GM21515 (cell line): ENCODE measurements around the gene LIPT2.
"Not testable (repeated sequence)": the region's sequence is repeated elsewhere in the genome, so short reads cannot be mapped to it uniquely, and the experiment has no call there.

ENCODE experiments used
- ATAC-seq: cut with Tn5 transposase; IDR thresholded peaks from one replicate; pipeline ENCODE4 v1.9.1; 2021; ENCODE audit not compliant: unreplicated experiment

The LIPT2 gene

DNA sequence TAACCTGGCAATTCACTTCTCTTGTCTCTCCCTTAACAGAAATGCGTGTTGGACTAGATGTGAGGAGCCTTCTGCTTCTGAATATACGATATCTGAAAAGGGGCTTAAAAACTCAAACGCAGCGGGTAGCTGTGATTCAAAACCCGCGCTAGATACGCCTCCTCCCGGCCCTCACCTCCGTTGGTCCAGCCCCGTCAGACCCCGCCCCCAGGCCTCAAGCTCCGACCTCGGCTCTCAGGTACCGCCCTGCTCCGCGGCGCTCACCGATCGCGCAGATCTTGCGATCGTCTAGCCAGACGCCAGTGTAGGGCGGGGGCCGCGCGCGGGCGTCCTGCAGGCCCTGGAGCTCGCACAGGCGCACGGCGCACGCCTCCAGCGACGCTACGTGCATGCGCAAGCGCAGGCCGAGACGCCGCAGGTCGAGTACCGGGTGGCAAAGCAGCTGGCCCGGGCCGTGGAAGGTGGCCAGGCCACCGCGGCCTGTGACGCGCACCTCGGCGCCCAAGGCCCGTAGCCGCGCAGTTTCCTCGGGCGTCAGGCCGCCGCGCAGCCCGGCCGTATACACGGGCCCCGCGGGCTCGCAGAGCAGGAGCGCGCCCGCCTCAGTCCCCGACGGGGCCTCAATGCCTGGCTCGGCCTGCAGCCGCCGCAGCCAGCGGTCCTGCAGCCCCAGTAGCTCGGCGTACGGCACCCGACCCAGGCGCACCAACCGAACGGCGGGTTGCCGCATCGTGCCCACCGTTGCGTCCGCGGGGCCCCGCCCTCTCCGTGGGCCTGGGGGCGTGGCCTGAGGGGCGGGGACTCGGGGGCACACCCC lies at the start of gene LIPT2:
LIPT2 (minus strand) TSS at position 751 of the 817 bp plus-strand sequence; CDS start at position 730, 21 bp downstream.
- peak; percentile 97 for ATAC-seq

DNA sequence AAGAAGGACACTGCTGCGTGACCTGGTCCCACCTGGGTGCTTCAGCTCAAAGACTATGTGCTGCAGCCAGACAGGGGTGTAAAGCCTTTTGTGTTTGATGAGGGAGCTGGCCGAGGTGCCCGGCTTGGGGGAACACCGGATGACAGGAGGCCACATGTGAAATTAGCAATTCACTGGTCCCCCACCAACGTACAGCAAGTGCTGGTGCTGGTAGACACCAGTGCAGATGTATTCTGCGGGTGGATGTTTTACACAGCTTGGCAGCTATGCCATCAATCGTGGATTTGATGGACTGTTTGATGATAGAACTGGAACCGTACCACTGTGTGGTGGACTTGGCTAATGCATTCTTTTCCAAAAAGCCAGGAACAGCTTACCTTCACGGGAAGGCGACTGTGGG lies 47.9 kb upstream of the LIPT2 start:
- ATAC-seq, result no peak

DNA sequence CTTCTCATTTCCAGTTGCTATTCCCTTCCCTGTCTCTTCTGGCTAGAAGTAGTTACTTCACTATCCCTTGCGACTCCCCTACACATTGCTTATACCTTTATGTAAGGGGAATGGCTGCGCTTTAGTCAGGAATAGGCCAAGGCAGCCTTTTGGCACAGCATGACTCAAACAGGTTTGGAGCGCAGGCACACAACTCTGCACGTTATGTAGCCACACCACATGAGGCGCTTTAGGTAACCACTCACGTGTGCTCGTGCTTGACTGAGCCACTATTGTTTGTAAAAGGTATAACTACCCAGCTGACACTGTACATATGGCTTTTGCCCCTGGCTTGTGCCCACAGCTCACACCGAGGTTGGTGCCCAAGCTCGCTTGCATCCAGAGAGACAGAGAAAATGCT lies 46.7 kb upstream of the LIPT2 start:
- no peak for ATAC-seq

DNA sequence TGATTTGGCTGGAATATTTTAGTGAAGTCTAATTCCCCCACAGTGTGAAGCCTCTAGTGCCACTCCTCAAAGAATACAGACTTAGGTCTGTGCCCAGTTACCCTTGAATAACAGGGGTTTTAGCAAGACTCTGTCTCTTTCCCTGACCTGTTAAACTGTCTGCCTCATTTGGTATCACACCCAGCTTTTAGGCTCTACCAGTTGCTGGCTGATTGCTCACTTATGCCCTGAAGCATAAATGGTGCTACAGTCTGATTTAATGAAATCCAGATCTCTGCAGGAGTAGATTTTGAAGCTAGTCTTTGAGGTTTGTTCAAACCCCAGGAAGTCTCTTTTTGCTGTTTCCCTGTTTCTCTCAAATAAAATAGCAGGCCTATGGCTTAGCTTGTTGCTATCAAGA lies 45.2 kb upstream of the LIPT2 start:
- ATAC-seq, result no peak

DNA sequence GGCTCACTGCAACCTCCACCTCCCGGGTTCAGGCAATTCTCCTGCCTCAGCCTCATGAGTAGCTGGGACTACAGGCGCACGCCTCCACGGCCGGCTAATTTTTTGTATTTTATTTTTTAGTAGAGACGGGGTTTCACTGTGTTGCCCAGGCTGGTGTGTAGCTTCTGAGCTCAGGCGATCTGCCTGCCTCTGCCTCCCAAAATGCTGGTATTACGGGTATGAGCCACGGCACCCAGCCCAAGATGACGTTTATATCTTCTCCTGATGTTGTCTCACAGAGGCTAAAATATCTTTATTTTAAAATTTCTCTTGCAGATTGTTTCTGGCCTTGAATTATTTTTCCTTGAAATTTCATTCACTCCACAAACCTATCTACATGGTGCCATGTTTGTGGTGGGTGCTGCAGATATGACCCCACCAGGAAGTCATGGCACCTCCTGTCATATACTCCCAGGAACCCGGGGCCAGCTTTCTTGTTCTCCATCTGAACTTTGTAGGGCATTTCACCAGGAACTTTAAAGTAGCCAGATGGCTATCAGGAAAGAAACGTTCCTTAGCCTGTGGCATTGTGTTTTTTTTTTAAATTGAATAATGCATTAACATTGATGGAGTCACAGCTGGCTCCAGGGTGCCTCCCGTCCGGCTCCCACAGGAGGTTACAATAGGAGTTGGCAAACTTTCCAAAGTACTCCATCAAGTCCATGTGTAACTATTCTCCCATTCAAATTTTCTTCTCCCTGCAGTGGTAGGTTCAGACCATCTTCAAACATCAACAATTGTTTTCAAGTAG lies 42.0 kb upstream of the LIPT2 start:
- no peak for ATAC-seq

DNA sequence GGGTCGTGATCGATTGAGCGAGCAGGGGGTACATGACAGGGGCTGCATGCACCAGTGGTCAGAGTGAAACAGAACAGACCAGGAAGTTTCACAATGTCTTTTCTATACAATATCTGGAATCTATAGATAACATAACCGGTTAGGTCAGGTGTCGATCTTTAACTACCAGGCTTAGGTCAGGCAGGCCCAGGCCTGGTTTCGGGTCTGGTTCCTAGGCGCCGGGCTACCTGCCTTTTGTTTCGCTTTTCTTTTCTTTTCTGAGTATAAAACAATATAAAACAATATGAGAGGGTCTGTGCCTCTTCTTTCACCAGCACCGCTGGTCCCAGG lies 41.4 kb upstream of the LIPT2 start:
- not testable (repeated sequence) for ATAC-seq

DNA sequence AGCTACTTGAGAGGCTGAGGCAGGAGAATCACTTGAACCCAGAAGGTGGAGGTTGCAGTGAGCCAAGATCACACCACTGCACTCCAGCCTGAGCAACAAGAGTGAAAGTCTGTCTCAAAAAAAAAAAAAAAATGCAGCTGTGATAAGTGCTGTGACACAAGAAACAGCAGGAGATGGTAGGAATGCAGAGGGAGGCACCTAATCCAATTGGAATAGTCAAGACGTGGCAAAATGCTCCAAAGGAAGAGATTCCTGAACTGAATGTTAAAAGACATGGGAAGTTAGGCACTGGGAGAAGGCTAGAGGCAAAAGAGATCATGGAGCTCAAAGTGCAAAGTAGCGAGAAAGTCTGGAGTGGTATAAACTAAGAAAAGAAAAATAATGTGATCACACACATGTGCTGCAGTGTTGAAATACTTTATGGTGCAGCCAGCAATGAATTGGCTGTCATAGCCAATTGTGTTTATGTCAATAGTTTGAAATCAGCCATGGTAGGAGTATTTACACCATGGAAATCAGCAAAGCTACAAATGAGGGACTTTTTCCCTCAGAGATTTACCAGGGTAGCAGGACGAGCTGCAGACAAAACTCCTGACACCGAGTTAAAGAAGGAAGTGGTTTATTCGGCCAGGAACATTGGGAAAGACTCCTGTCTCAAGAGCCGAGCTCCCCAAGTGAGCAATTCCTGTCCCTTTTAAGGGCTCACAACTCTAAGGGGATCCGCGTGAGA lies 40.9 kb upstream of the LIPT2 start:
- no peak for ATAC-seq

DNA sequence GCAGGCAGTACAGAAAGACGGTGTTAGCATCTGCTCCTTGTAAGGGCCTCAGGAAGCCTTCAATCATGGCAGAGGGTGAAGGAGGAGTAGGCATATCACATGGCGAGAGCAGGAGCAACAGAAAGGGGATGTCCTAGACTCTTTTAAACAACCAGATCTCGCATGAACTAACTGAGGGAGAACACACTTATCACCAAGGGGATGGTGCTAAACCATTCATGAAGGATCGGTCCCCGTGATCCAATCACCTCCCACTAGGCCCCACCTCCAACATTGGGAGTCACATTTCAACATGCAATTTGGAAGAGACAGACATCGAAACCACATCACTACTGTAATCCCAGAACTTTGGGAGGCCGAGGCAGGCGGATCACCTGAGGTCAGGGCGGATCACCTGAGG lies 39.9 kb upstream of the LIPT2 start:
- no peak for ATAC-seq

DNA sequence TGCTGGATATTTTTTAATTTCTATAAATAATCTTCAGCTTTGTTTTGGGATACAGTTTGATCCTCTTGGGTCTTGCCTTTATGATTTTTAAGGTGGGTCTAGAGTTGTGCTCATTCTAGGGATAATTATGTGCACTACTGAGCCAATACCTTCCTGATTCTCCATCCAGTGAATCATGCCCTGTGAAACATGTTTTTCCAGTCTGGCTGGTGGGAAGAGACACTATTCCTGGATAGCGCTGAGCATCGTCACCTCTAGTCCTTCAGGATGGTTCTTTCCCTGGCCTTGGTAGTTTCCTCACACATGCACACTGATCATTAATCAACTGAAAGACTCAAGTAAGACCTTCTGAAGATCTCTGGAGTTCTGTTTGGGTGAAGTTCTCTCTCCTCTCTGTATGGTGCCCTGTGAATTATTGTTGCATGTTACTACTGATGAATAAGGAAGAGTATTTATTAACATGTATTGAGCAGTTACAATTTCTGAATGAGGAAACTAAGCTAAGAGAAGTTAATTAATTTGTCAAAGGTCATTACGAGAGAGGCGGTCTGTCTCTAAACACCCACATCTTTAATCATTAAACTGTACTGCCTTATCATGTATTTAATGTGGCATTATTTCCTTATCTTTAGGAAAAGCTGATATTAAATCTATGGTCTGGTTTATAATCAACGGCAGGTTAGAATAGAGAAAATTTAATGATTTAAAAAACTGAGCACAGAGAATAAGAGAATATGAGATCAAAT lies 39.1 kb upstream of the LIPT2 start:
- no peak for ATAC-seq

DNA sequence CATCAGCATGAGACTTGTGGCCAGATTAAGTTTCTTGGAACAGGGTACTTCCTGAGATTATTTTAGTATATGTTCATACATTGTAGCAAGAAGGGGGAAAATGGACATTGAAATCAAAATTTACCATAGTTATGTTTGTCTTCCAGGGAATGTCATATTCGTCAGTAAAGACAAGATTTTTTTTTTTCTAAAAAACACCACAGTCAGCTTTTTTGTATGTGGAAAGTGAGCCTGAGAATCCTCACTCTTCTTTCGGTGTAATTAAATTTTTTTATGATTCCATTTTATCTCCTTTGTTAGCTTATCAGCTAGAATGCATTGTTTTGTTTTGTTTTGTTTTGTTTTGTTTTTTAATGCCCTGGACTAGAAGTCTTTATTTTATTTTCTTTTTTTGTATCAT lies 31.5 kb upstream of the LIPT2 start:
- ATAC-seq, result no peak

DNA sequence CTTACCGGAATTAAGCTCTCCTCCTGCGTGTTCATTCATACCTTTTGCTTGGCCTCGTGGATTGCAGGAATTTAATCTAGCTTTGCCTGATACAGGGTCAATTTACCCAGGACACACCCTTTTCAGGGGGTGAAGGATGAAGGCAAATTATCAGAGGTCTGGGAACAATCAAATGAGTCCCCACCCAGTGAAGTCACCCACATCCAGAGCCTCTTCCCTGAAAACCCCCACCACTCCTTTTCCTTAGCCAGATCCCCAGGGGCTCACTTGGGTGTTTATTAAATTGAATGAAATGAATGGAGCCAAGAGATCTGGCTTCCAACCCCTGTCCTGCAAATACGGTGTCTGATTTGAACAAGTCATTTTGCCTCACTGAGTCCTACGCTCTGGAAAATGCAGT lies 31.0 kb upstream of the LIPT2 start:
- no peak for ATAC-seq

DNA sequence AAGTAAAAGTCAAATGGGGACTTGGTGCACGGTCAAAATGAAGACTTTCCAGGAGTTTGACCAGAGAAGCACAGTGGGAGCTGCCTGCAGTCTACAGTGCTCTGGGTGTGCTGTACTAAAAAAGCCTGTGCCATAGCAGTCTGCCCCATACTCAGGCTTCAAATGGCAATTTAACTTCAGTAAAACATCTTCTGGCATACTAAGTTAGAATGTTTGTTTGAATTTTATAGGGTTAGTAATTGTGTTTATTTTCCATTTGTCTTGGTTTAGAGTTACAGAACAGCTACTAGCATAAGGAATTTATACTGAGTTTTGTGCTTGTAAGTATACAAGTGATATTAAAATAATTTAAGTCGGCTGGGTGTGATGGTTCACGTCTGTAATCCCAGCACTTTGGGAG lies 29.3 kb upstream of the LIPT2 start:
- ATAC-seq, result no peak

DNA sequence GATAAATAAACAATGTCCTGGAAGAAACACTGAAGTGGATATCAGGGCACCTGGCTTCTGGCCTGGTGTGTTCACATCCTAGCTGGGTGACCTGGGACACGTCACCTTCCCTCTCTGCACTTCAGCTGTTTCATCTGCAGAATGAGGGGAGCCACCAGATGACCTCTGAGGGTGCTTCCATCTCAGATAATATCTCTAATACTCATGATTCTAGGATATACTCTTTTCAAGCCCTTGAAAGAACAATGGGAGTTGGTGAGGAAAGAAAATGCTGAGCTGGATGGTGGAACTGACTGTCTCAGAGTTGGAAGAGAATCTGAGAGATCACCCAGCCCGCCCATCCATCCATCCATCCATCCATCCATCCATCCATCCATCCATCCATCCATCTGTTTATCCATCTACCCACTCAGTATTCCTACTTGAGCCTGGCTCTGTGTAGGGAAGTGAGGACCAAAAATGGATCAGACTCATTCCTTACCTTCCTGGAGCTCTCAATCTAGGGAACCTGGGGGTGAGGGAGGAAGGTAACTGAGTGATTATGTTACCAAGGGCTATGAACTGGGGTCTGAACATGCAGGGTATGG lies 28.2 kb upstream of the LIPT2 start:
- no peak for ATAC-seq

DNA sequence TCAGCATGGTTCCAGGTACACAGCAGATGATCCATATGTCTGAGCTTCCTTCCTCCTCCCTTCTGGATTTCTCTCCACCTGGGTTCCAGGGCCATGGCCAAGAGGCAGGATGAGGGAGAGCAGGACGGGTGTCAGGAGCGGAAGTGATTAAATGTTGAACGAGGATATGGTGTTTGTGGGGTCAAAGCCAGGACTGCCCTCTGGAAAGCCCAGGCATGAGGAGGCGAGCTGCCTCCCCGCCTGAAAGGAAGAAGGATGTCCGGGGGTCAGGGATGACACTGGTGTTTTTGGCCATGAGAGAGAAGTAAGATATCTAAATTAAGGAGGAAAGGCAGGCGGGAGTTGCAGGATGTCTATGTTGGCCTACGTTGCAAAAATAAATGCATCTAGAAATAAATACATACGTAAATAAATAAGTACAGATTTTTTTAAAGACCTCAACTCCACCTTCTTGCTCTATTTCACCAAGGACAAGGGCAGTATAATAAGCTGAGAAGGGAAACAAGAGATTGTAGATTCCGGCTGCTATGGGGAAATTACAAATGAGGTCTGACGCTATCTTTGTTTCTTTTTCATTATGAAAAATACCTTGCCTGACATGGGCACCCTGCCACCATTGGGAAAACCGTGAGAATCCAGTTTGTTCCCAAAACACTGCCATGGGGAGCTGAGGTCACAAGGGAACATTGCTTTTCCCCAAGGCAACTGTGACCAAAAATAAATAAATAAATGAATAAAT lies 27.6 kb upstream of the LIPT2 start:
- ATAC-seq, result no peak

DNA sequence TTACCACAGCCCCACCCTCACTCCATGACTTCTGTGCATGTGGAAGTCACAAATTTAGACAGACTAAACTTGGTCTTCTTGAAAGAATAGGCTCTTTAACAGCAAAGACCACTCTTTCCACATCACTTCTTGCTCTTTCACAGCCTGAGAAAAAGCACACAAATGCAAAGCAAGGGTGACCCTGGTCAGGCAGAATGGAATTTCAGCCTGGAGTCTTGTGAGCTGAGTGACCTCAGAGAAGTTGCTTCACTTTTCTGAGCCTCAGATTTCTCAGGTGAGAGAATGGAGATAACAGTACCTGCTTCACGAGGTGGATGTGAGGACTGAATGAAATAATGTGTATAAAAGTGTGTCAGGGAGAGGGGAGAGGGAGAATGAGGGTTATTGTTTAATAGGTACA lies 26.8 kb upstream of the LIPT2 start:
- ATAC-seq, result no peak

DNA sequence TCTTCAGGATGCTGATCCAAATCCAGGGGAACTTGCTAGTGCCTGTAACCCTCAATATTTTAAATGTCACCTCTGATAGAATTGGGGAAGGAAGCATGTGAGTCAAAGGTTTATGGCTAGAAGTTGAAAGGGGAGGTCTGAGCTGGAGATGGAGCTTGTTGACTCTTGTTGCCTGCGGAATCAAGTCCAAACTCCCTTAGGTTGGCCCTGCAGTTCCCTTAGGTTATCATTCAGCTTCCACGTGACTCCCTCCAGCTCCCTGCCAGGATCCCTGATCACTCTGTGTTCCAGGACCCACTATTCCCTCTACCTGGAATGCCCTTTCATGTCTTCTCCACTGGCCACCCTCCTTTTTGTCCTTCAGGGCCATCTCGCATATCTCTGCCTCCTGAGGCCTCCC lies 26.2 kb upstream of the LIPT2 start:
- ATAC-seq, result no peak

DNA sequence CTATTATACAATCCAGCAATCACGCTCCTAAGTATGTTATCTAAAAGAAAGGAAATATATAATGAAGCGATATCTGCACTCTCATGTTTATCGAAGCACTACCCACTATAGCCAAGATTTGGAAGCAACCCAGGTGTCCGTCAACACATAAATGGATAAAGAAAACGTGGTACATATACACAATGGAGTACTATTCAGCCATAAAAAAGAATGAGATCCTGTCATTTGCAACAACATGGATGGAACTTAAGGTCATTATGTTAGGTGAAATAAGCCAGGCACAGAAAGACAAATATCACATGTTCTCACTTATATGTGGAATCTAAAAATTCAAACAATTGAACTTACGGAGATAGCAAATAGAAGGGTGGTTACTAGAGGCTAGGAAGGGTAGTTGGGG lies 24.1 kb upstream of the LIPT2 start:
- not testable (repeated sequence) for ATAC-seq

DNA sequence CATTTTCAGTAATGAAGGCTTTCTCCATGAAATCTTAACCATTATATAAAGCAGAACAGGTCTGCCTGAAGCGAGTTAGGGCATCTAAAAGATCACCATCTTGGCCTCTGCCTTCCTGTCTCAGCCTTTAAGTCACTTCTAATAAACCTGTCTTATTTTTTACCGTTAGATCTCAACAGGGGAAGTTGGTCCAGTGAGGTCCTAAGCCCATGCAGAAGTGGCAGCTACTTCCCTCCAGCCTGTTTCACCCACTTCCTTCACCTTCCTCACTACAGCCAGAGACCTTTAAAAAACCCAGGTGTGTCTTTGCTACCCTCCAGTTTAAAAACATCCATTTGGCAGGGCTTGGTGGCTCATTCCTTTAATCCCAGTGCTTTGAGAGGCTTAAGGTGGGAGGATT lies 14.1 kb upstream of the LIPT2 start:
- no peak for ATAC-seq

DNA sequence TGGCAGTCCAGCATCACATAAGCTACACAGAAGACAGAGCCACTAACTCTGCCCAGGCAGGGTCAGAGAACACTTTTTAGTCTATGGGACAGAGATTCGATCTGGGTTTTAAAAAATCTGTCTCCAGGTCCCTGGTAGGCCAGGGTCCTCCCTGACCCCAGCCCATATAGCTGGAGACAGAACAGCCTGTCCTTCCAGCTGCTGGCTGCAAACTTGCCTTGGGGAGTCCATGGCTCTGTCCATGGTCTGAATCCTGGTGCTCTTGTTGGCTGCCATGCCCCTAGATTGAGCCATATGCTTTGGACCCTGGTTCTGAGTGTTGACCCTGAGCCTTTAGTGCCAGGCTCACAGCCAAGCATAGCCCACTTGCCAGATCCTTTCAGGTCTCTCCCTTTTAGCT lies 13.3 kb upstream of the LIPT2 start:
- no peak for ATAC-seq

DNA sequence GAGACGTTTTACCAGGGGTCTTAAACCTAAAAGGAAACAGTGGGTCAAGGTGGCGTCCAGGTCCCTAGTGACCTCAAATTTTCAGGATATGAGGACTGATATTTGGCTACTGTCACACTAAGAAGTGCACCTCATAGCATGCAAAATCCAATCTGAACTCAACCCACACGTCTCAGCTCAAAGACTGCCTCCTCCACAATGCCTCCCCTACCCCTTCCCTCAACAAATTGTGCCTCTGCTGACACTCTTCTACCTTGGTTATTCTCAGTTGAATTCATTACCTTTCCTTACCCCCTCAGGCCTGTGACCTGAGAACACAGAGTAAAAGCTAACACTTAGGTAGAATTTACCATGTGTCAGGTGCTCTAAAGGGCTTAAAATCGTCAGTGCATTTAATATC lies 12.4 kb upstream of the LIPT2 start:
- no peak for ATAC-seq
